ENCODE data around the gene GSDME. TPM values are rescaled to one million over a fixed set of nuclear protein-coding genes. Genes with fewer than 3 reads are reported as not detected.

GSDME gene
- total RNA-seq, 4 donors from 2014 or later = 0.42 to 9.2 (median 2.1) TPM

- no peak for TF ChIP-seq POLR2A (IDR thresholded peaks at IDR 0.05)
- TF ChIP-seq, protein P1, sequence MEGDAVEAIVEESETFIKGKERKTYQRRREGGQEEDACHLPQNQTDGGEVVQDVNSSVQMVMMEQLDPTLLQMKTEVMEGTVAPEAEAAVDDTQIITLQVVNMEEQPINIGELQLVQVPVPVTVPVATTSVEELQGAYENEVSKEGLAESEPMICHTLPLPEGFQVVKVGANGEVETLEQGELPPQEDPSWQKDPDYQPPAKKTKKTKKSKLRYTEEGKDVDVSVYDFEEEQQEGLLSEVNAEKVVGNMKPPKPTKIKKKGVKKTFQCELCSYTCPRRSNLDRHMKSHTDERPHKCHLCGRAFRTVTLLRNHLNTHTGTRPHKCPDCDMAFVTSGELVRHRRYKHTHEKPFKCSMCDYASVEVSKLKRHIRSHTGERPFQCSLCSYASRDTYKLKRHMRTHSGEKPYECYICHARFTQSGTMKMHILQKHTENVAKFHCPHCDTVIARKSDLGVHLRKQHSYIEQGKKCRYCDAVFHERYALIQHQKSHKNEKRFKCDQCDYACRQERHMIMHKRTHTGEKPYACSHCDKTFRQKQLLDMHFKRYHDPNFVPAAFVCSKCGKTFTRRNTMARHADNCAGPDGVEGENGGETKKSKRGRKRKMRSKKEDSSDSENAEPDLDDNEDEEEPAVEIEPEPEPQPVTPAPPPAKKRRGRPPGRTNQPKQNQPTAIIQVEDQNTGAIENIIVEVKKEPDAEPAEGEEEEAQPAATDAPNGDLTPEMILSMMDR (IDR thresholded peaks at IDR 0.05) = no peak
- DNase-seq (ENCODE audit: low spot score in 2 of 2) = no peak
- 90 to 92% methylated on average over 2 of the region's 2 CpGs for WGBS, 2 donors
- H3K4me3 ChIP-seq (ENCODE audit: low read depth, poor library complexity, severe bottlenecking) = no peak overlapping the region
- intact Hi-C loops (cut with DNase I; ENCODE audit: low total_unique reads) = no loop called here
Measured at GRCh38 chr7:24779283-24779655, 22.0 kb upstream of the GSDME start.

DNA sequence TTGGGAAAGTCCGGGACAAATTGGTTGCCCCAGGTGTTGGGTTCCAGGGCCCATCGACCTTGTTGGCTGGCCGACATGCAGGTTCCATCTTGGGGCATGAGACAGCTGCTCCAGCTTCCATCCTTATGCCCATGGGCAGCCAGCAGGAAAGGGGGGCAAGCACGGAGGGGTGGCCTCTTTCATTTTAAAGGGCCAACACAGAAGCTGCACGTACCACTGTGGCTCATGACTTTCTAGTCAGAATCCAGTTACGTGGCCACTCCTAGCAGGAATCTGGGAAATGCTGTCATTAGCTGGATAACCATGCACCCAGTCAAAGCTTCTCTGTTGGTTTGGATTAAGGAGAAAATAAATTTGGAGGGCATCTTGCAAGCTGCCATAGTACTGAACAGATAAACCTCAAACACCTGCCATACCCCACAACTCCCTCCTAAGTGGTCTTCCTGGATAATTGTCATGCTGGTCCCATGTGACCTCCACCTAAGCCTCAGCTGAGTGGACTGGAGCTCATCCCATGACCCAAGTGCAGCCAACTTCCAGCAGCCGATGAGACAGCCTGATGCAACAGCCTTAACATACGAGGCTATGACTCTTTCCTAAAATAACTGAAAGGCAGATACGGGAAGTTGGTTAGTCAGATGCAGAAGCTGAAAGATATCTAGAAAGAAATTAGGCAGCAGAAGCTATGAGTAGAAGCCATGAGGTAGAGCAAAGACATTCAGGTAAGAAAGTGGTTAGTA is 21.4 kb upstream of the GSDME start:
- intact Hi-C loops (cut with DNase I; ENCODE audit: low total_unique reads) = no loop called here
- WGBS, 2 donors = 65 to 76% methylated on average over 8 to 9 of the region's 9 CpGs
- DNase-seq (ENCODE audit: low spot score in 2 of 2) = peak; percentile 70 to 92
- H3K4me3 ChIP-seq (ENCODE audit: low read depth, poor library complexity, severe bottlenecking) = no peak overlapping the region
- TF ChIP-seq POLR2A (IDR thresholded peaks at IDR 0.05) = no peak
- TF ChIP-seq, protein P1 (IDR thresholded peaks at IDR 0.05) = no peak

- no peak for DNase-seq (ENCODE audit: low spot score in 2 of 2)
- intact Hi-C loops (cut with DNase I; ENCODE audit: low total_unique reads) = no loop called here
- TF ChIP-seq, protein P1 (IDR thresholded peaks at IDR 0.05) = no peak
- no peak for TF ChIP-seq POLR2A (IDR thresholded peaks at IDR 0.05)
- H3K4me3 ChIP-seq (ENCODE audit: low read depth, poor library complexity, severe bottlenecking) = no peak overlapping the region
- WGBS, 2 donors = 68 to 69% methylated on average over 3 of the region's 3 CpGs
Measured at GRCh38 chr7:24777806-24778205, 20.5 kb upstream of the GSDME start.

- TF ChIP-seq, protein P1 (IDR thresholded peaks at IDR 0.05) = no peak
- TF ChIP-seq POLR2A (IDR thresholded peaks at IDR 0.05) = no peak
- intact Hi-C loops (cut with DNase I; ENCODE audit: low total_unique reads) = no loop called here
- no peak for DNase-seq (ENCODE audit: low spot score in 2 of 2)
Measured at GRCh38 chr7:24773646-24774045, 16.4 kb upstream of the GSDME start.

GRCh38 chr7:24769851-24770250 is 12.6 kb upstream of the GSDME start:
- 40 to 58% methylated on average over 2 of the region's 2 CpGs for WGBS, 2 donors
- H3K4me3 ChIP-seq (ENCODE audit: low read depth, poor library complexity, severe bottlenecking) = no peak overlapping the region
- intact Hi-C loops (cut with DNase I; ENCODE audit: low total_unique reads) = no loop called here
- DNase-seq (ENCODE audit: low spot score in 2 of 2) = peak in 1 of 2 donors; percentile 10
- no peak for TF ChIP-seq POLR2A (IDR thresholded peaks at IDR 0.05)
- TF ChIP-seq, protein P1 (IDR thresholded peaks at IDR 0.05) = no peak

More at GRCh38 chr7:24773646-24774045, 16.4 kb upstream of the GSDME start:
- no peak overlapping the region for H3K4me3 ChIP-seq (ENCODE audit: low read depth, poor library complexity, severe bottlenecking)

Data from lower leg skin (tissue), 4 donors.